GM19238 (cell line): ENCODE measurements around the gene ZNF583.

Source experiments
- DNase-seq: peaks from one replicate; pipeline ENCODE4 v3.0.0; 2011; ENCODE audit warnings: low spot score; ENCODE audit not compliant: insufficient read length

The ZNF583 gene

GRCh38 chr19:56474308-56474707 lies 70.2 kb downstream of the ZNF583 start:
- DNase-seq: no peak

DNA sequence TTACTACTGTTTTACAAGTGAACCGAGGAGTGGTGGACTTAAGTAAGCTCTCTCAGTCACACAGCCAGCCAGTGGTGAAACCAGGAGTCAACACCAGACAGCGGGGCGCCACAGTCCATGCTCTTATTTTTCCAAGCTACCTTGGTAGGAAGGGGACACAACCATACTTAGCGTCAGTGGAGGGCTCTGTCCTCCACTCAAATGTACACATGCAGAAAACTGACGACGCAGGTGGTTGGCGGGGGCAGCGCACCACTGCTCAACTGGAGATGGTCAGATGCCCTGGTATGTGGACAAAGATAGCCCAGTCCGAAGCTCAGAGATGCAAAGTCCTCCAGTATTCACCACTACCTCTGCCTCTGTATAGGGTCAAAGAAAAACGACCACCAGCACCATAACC lies 72.0 kb downstream of the ZNF583 start:
- no peak for DNase-seq
